Lung (tissue), 16 donors: ENCODE results near the gene FGF7. TPM values are rescaled to one million over a fixed set of nuclear protein-coding genes. Genes with fewer than 3 reads are reported as not detected.

Experiments
- ATAC-seq: fragments of 200-7000 bp; cut with Tn5 transposase; one replicate; pipeline ENCODE4 v1.9.1; 2020; ENCODE audit warnings: moderate number of reproducible peaks; ENCODE audit not compliant: insufficient read depth, low FRiP score
- DNase-seq, 3 donors: peaks; one replicate each; pipeline ENCODE4 v3.0.0-alpha.2; 2013 to 2017
- H3K27ac ChIP-seq, 2 donors: one replicate each; pipeline ENCODE4 v1.5.1; 2013; ENCODE audit warnings: mild to moderate bottlenecking in 2 of 2, moderate library complexity in 2 of 2, control low read depth in 1 of 2, inconsistent platforms in 1 of 2, low read depth in 1 of 2, low read length in 1 of 2
- H3K27me3 ChIP-seq, 3 donors: one replicate each; pipeline ENCODE4 v1.5.1; 2013; ENCODE audit warnings: low read length in 2 of 3; ENCODE audit not compliant: control insufficient read depth in 3 of 3, insufficient read depth in 3 of 3
- H3K36me3 ChIP-seq, 4 donors: one replicate each; pipeline ENCODE4 v1.5.1; 2013; ENCODE audit warnings: low read length in 4 of 4, mild to moderate bottlenecking in 1 of 4, moderate library complexity in 1 of 4; ENCODE audit not compliant: control insufficient read depth in 4 of 4, insufficient read depth in 4 of 4
- H3K4me1 ChIP-seq, 5 donors: one replicate each; pipeline ENCODE4 v1.5.1; 2013; ENCODE audit warnings: low read length in 5 of 5, mild to moderate bottlenecking in 2 of 5, moderate library complexity in 1 of 5; ENCODE audit not compliant: control insufficient read depth in 5 of 5, insufficient read depth in 5 of 5
- H3K4me3 ChIP-seq: one replicate; pipeline ENCODE4 v1.5.1; 2013; ENCODE audit warnings: mild to moderate bottlenecking, control low read depth, moderate library complexity
- H3K9ac ChIP-seq, 2 donors: one replicate each; pipeline ENCODE4 v1.5.1; 2013; ENCODE audit warnings: low read length in 2 of 2, control low read depth in 1 of 2; ENCODE audit not compliant: insufficient read depth in 1 of 2
- H3K9me3 ChIP-seq, 4 donors: one replicate each; pipeline ENCODE4 v1.5.1; 2013; ENCODE audit warnings: low read length in 3 of 4, mild to moderate bottlenecking in 1 of 4, moderate library complexity in 1 of 4; ENCODE audit not compliant: control insufficient read depth in 4 of 4, insufficient read depth in 3 of 4
- CTCF ChIP-seq: IDR thresholded peaks from 2 replicates; pipeline ENCODE4 v1.5.1; 2012; ENCODE audit warnings: mild to moderate bottlenecking; ENCODE audit errors: control extremely low read depth, extremely low read depth
- WGBS, 2 donors: extraction: QIAGEN DNeasy Blood & Tissue Kit; methylation state at CpG; one replicate each; pipeline ENCODE4 v1.1.7; 2013; 5-methylcytosine and 5-hydroxymethylcytosine counted together
- long read RNA-seq, 5 donors: transcript quantifications; one replicate each; lab custom pipeline, GENCODE V29; 2026
- polyA plus RNA-seq, 2 donors: library from polyadenylated mRNA; stranded (reverse); fragments of 200-250 nt; gene quantifications; one replicate each; pipeline ENCODE4 v1.2.1, GENCODE V29; 2013
- total RNA-seq, 2 donors: library from RNA; depleted of rRNA in 1 of 2; stranded (reverse); fragments of >200 nt in 1 of 2; gene quantifications; one replicate each; pipeline ENCODE4 v1.2.1, GENCODE V29; 2014 to 2021
- donor health status: control.
- donor health status: control.
- donor health status: Bipolar disorder and iron deficiency.
- donor health status: healthy.
- donor health status: DM: yes; HTN: yes; CAD: no.

FGF7 gene
- total RNA-seq (10 to 100 TPM; 19.3 to 32.2 TPM), polyA plus RNA-seq (10 to 100 TPM; 11.5 to 21.0 TPM)
- long read RNA-seq, donor 1, full-length matches to known transcripts: 9 of 9 reads
- long read RNA-seq, donor 1, partial matches to known transcripts: 0 of 9 reads
- long read RNA-seq, donor 1, other reads (novel, unspliced or antisense): 0 of 9 reads
- long read RNA-seq, donor 2, partial matches to known transcripts: 0 of 2 reads
- long read RNA-seq, donor 2, other reads (novel, unspliced or antisense): 0 of 2 reads
- long read RNA-seq, donor 3, full-length matches to known transcripts: 4 of 9 reads
- long read RNA-seq, donor 3, partial matches to known transcripts: 5 of 9 reads
- long read RNA-seq, donor 3, other reads (novel, unspliced or antisense): 0 of 9 reads
- long read RNA-seq, donor 4, full-length matches to known transcripts: 1 of 1 reads
- long read RNA-seq, donor 4, partial matches to known transcripts: 0 of 1 reads
- long read RNA-seq, donor 4, other reads (novel, unspliced or antisense): 0 of 1 reads
- long read RNA-seq, donor 5, full-length matches to known transcripts: 5 of 5 reads
- long read RNA-seq, donor 5, partial matches to known transcripts: 0 of 5 reads
- long read RNA-seq, donor 5, other reads (novel, unspliced or antisense): 0 of 5 reads

- peaks cover 0 to 2% (median 0%) of the 10 kb centered on the region in 4 donors for H3K36me3 ChIP-seq
- H3K4me3 ChIP-seq: no peak within 1 kb of the TSS
- peak within 1 kb of the TSS in 1 of 2 donors; percentile 90 for H3K9ac ChIP-seq
- H3K27ac ChIP-seq: peak within 1 kb of the TSS in 1 of 2 donors; percentile 84
- H3K27me3 ChIP-seq: no peaks in the 10 kb centered on the region
- peaks cover 0 to 20% (median 0%) of the 10 kb centered on the region in 5 donors for H3K4me1 ChIP-seq
- DNase-seq (peak; percentile 35 to 88 (median 84)), ATAC-seq (no peak)
- 66 to 73% methylated on average over 4 of the region's 4 CpGs for WGBS, 2 donors
- H3K9me3 ChIP-seq: no peaks in the 10 kb centered on the region
- no peak for TF ChIP-seq CTCF
Measured at GRCh38 chr15:49423021-49423420, at the start of gene FGF7. Gene FGF7 (plus strand): TSS chr15:49423242. CDS start chr15:49424298, 1,056 bp downstream.

- 85 to 87% methylated on average over 4 of the region's 4 CpGs for WGBS, 2 donors
- Histone ChIP-seq H3K4me3 (no peak overlapping the region), H3K27ac (no peak overlapping the region), H3K9ac (no peak overlapping the region), H3K27me3 (no peaks in the 10 kb centered on the region), H3K4me1 (no peaks in the 10 kb centered on the region), H3K36me3 (no peaks in the 10 kb centered on the region), H3K9me3 (no peaks in the 10 kb centered on the region)
- DNase-seq: no peak
- TF ChIP-seq CTCF: no peak
- ATAC-seq: no peak
Measured at GRCh38 chr15:49379996-49380395, 43.0 kb upstream of the FGF7 start.

- ATAC-seq (no peak), DNase-seq (no peak)
- 76 to 81% methylated on average over 5 of the region's 5 CpGs for WGBS, 2 donors
- no peak overlapping the region for H3K27ac ChIP-seq
- no peaks in the 10 kb centered on the region for H3K4me1 ChIP-seq
- H3K9me3 ChIP-seq: no peaks in the 10 kb centered on the region
- H3K27me3 ChIP-seq: no peaks in the 10 kb centered on the region
- no peak overlapping the region for H3K9ac ChIP-seq
- TF ChIP-seq CTCF: no peak
- H3K36me3 ChIP-seq: no peaks in the 10 kb centered on the region
- H3K4me3 ChIP-seq: no peak overlapping the region
Measured at GRCh38 chr15:49380912-49381311, 42.1 kb upstream of the FGF7 start.
